Esophagus muscularis mucosa (tissue), 4 donors: ENCODE measurements around the gene PLEKHA6.

Experiments used
- EP300 ChIP-seq: sonication (generic); formaldehyde crosslinking; IDR thresholded peaks from one replicate; pipeline ENCODE4 v1.6.1; 2017; ENCODE audit warnings: antibody characterized with exemption
- POLR2A ChIP-seq: fragments of 450-650 bp; IDR thresholded peaks from one replicate; pipeline ENCODE4 v1.6.1; 2017; ENCODE audit warnings: antibody characterized with exemption, moderate library complexity, mild to moderate bottlenecking, low read depth
- POLR2AphosphoS5 ChIP-seq, 2 donors: sonication (generic); formaldehyde crosslinking; IDR thresholded peaks; one replicate each; pipeline ENCODE4 v1.6.1; 2017; ENCODE audit warnings: antibody characterized with exemption in 2 of 2
- TF ChIP-seq, protein P1 (sequence below), 3 experiments: fragments of 200-600 bp in 2 of 3; fragments of 450-650 bp in 1 of 3; sonication (generic) in 2 of 3; IDR thresholded peaks; one replicate each; pipeline ENCODE4 v1.5.1; 2017 to 2019; ENCODE audit warnings: antibody characterized with exemption in 3 of 3, mild to moderate bottlenecking in 2 of 3, moderate library complexity in 1 of 3

- TF ChIP-seq, protein P1, sequence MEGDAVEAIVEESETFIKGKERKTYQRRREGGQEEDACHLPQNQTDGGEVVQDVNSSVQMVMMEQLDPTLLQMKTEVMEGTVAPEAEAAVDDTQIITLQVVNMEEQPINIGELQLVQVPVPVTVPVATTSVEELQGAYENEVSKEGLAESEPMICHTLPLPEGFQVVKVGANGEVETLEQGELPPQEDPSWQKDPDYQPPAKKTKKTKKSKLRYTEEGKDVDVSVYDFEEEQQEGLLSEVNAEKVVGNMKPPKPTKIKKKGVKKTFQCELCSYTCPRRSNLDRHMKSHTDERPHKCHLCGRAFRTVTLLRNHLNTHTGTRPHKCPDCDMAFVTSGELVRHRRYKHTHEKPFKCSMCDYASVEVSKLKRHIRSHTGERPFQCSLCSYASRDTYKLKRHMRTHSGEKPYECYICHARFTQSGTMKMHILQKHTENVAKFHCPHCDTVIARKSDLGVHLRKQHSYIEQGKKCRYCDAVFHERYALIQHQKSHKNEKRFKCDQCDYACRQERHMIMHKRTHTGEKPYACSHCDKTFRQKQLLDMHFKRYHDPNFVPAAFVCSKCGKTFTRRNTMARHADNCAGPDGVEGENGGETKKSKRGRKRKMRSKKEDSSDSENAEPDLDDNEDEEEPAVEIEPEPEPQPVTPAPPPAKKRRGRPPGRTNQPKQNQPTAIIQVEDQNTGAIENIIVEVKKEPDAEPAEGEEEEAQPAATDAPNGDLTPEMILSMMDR (IDR thresholded peaks at IDR 0.05) = peak in 1 of 3 experiments; percentile 19
- TF ChIP-seq POLR2A (no peak), EP300 (no peak), POLR2AphosphoS5 (IDR thresholded peaks at IDR 0.05) (no peak)
Measured at GRCh38 chr1:204359474-204360255, at the start of gene PLEKHA6.
